Kidney (tissue), 14 donors: ENCODE measurements around the gene AGAP5. TPM values are rescaled to one million over a fixed set of nuclear protein-coding genes. Genes with fewer than 3 reads are reported as not detected.

Experiments used
- DNase-seq, 5 donors: peaks; one replicate each; pipeline ENCODE4 v3.0.0-alpha.2; 2013 to 2020
- FAIRE-seq: peaks from 2 replicates; lab custom pipeline; 2012; peaks lifted over from hg19 to GRCh38; lab: Jason Lieb, UNC
- H3K27ac ChIP-seq, 2 donors: one replicate each; pipeline ENCODE4 v1.7.0; 2013; ENCODE audit warnings: low read depth in 2 of 2, low read length in 2 of 2, inconsistent platforms in 1 of 2
- H3K27me3 ChIP-seq: one replicate; pipeline ENCODE4 v1.7.1; 2013; ENCODE audit warnings: low read length, inconsistent platforms; ENCODE audit not compliant: control insufficient read depth, insufficient read depth
- H3K36me3 ChIP-seq, 3 donors: one replicate each; pipeline versions ENCODE4 v1.7.0 to v1.7.1; 2013; ENCODE audit warnings: low read length in 3 of 3, control low read depth in 1 of 3, inconsistent platforms in 1 of 3; ENCODE audit not compliant: insufficient read depth in 3 of 3, control insufficient read depth in 2 of 3
- H3K4me1 ChIP-seq, 3 donors: one replicate each; pipeline versions ENCODE4 v1.7.0 to v1.7.1; 2013; ENCODE audit warnings: low read length in 3 of 3, inconsistent platforms in 1 of 3, low read depth in 1 of 3; ENCODE audit not compliant: control insufficient read depth in 2 of 3, insufficient read depth in 2 of 3
- H3K4me3 ChIP-seq, 3 donors: one replicate each; pipeline versions ENCODE4 v1.7.0 to v1.8.1; 2013; ENCODE audit warnings: low read length in 3 of 3, control low read depth in 1 of 3, inconsistent platforms in 1 of 3
- H3K9ac ChIP-seq, 3 donors: one replicate each; pipeline versions ENCODE4 v1.7.0 to v1.7.1; 2013; ENCODE audit warnings: low read length in 3 of 3, control low read depth in 1 of 3, inconsistent platforms in 1 of 3
- H3K9me3 ChIP-seq, 3 donors: one replicate each; pipeline versions ENCODE4 v1.7.0 to v1.7.1; 2013; ENCODE audit warnings: low read length in 3 of 3, control low read depth in 1 of 3, inconsistent platforms in 1 of 3; ENCODE audit not compliant: control insufficient read depth in 2 of 3, insufficient read depth in 1 of 3
- CTCF ChIP-seq: IDR thresholded peaks from 3 replicates; pipeline ENCODE4 v1.5.1; 2012; ENCODE audit warnings: mild to moderate bottlenecking, moderate library complexity, borderline replicate concordance; ENCODE audit not compliant: insufficient read depth; ENCODE audit errors: extremely low read depth
- intact Hi-C: fragments of 100-400 bp; cut with DNase I; formaldehyde crosslinking; loops from one replicate; pipeline ENCODE4 v1.11.1; 2022
- polyA plus RNA-seq: library from polyadenylated mRNA; stranded (reverse); fragments of 350-450 nt; fragmentation: Illumina TruSeq; extraction: RNeasy Lipid Tissue Mini Kit (QIAGEN cat#74804); gene quantifications from one replicate; pipeline ENCODE4 v1.2.3, GENCODE V29; 2014; ENCODE audit warnings: low read depth, low replicate concordance; ENCODE audit not compliant: insufficient read depth
- total RNA-seq: library from RNA; stranded (reverse); fragmentation: NEBNext Ultra II Directional; extraction: Animal tissue kit (Norgen Biotek cat#: 25700); gene quantifications from one replicate; pipeline ENCODE4 v1.2.1, GENCODE V29; 2021
- donor health status: control.
- donor health status: control.
- donor health status: control.
- donor health status: control.
- donor health status: control.
- donor health status: DM: yes; HTN: yes; CAD: no.
- donor health status: Normal renal cell carcinoma (clear cell type).

AGAP5 gene
- total and polyA plus RNA-seq, 2 donors from 2014 or later: 3.8 to 9.9 TPM

DNA sequence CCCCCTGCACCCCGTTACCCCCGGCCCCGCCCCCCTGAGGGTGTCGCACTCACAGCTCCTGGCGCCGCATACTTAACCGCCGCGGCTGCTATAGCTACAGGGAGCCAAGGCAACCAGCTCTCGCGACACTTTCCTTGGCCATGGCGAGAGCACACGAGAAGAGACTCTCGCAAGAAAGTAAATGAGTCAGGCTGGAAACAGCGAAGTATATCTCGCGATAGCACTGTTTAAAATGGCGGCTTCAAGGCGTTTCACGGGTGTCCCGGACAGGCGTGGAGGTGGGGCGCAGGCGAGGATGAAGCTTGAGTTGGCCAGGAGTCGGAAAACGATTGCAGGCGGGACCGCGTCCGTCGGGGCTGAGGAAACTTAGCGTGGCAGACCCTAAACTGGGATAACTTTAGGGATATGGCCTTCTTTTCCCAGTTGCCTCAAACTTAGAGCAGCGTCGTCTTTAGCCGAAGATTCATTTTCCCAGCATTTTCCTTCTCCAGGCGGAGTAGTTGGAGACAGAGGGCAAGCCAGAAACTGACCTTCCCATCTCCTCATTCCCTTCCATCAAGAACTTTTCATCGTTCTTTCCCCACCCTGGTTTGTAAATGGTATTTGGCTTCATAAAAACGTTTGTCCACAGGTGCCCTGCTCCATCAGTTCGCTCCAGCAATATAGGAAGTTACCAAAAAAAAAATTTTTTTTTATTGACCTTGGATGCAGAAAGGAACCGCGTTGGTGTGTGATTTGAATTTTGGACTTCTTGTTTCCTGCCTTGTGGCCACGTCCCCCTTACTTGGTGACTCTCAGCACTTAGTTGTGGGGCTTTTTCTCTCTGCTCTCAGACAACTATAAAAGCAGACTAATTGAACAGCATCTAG, 71.8 kb downstream of the AGAP5 start:
- intact Hi-C loops: no loop called here
- no peaks in the 10 kb centered on the region for H3K9me3 ChIP-seq
- no peak for TF ChIP-seq CTCF
- DNase-seq: peak; percentile 96 to 99 (median 97)
- H3K4me3 ChIP-seq: peak overlapping the region; percentile 77 to 100 (median 97)
- H3K36me3 ChIP-seq: no peaks in the 10 kb centered on the region
- no peak for FAIRE-seq
- H3K27ac ChIP-seq: peak overlapping the region; percentile 89 to 90
- no peaks in the 10 kb centered on the region for H3K4me1 ChIP-seq
- peak overlapping the region; percentile 81 to 100 (median 99) for H3K9ac ChIP-seq
- no peaks in the 10 kb centered on the region for H3K27me3 ChIP-seq

GRCh38 chr10:73625004-73625883, 72.7 kb downstream of the AGAP5 start:
- Histone ChIP-seq H3K9me3 (no peaks in the 10 kb centered on the region), H3K4me1 (no peaks in the 10 kb centered on the region), H3K27me3 (no peaks in the 10 kb centered on the region), H3K36me3 (no peaks in the 10 kb centered on the region), H3K4me3 (peak overlapping the region; percentile 81 to 100 (median 93)), H3K9ac (peak overlapping the region; percentile 65 to 94 (median 92)), H3K27ac (peak overlapping the region; percentile 56 to 89)
- no peak for FAIRE-seq
- intact Hi-C loops: no loop called here
- no peak for TF ChIP-seq CTCF
- peak in 4 of 5 donors; percentile 52 to 80 (median 76) for DNase-seq

Other genes starting within 250 kb of the AGAP5 start
- 36.1 TPM for gene PPP3CB, start 202.1 kb downstream of the AGAP5 start, total RNA-seq
- 26.8 TPM for gene PPP3CB, start 202.1 kb downstream of the AGAP5 start, polyA plus RNA-seq
- gene USP54, start 106.8 kb downstream of the AGAP5 start, total RNA-seq: 46.9 TPM
- 5.8 TPM for gene USP54, start 106.8 kb downstream of the AGAP5 start, polyA plus RNA-seq
- gene MYOZ1, start 56.6 kb downstream of the AGAP5 start, total RNA-seq: 3.5 TPM
- 9.2 TPM for gene MYOZ1, start 56.6 kb downstream of the AGAP5 start, polyA plus RNA-seq
- 0.38 TPM for gene SYNPO2L, start 42.1 kb downstream of the AGAP5 start, total RNA-seq
- 0.15 TPM for gene SYNPO2L, start 42.1 kb downstream of the AGAP5 start, polyA plus RNA-seq
- gene SEC24C, start 46.3 kb upstream of the AGAP5 start, total RNA-seq: 66.9 TPM
- gene SEC24C, start 46.3 kb upstream of the AGAP5 start, polyA plus RNA-seq: 39.2 TPM
- gene CHCHD1, start 83.9 kb upstream of the AGAP5 start, total RNA-seq: 23.4 TPM
- 105 TPM for gene CHCHD1, start 83.9 kb upstream of the AGAP5 start, polyA plus RNA-seq
- 91.8 TPM for gene ZSWIM8, start 87.5 kb upstream of the AGAP5 start, total RNA-seq
- 96.7 TPM for gene ZSWIM8, start 87.5 kb upstream of the AGAP5 start, polyA plus RNA-seq
- 42.6 TPM for gene NDST2, start 113.5 kb upstream of the AGAP5 start, total RNA-seq
- 11.7 TPM for gene NDST2, start 113.5 kb upstream of the AGAP5 start, polyA plus RNA-seq
- 29.1 TPM for gene CAMK2G, start 176.4 kb upstream of the AGAP5 start, total RNA-seq
- gene CAMK2G, start 176.4 kb upstream of the AGAP5 start, polyA plus RNA-seq: 21.0 TPM
- 40.8 TPM for gene PLAU, start 213.0 kb upstream of the AGAP5 start, total RNA-seq
- 82.5 TPM for gene PLAU, start 213.0 kb upstream of the AGAP5 start, polyA plus RNA-seq